Activated naive CD8-positive, alpha-beta T cell treated with anti-CD3 and anti-CD28 coated beads for 36 hours (primary cell): ENCODE results near the gene HCN2. TPM values are rescaled to one million over a fixed set of nuclear protein-coding genes. Genes with fewer than 3 reads are reported as not detected.

Experiments used
- DNase-seq: peaks from one replicate; pipeline ENCODE4 v3.0.0; 2021
- H3K27ac Mint-ChIP-seq: one replicate; pipeline ENCODE4 v1.8.0; 2022; ENCODE audit warnings: mild to moderate bottlenecking, moderate library complexity, mixed read lengths
- H3K27me3 Mint-ChIP-seq: one replicate; pipeline ENCODE4 v1.8.0; 2022; ENCODE audit warnings: mild to moderate bottlenecking, mixed read lengths
- H3K36me3 Mint-ChIP-seq: one replicate; pipeline ENCODE4 v1.8.0; 2021; ENCODE audit warnings: mild to moderate bottlenecking, mixed read lengths
- H3K4me1 Mint-ChIP-seq: one replicate; pipeline ENCODE4 v1.8.0; 2021; ENCODE audit warnings: mixed read lengths
- H3K4me3 Mint-ChIP-seq: one replicate; pipeline ENCODE4 v1.8.0; 2022; ENCODE audit warnings: mild to moderate bottlenecking, moderate library complexity, mixed read lengths
- H3K9me3 Mint-ChIP-seq: one replicate; pipeline ENCODE4 v1.8.0; 2022; ENCODE audit warnings: mixed read lengths
- total RNA-seq, 2 experiments: library from RNA; stranded (reverse); gene quantifications; one replicate each; pipeline ENCODE4 v1.2.3, GENCODE V29; 2021

Gene HCN2
- total RNA-seq, 2 experiments from 2014 or later = 0.31 to 0.34 TPM

- no peaks in the 10 kb centered on the region for H3K27me3 Mint-ChIP-seq
- no peak for DNase-seq
- peaks cover 15% of the 10 kb centered on the region for H3K4me1 Mint-ChIP-seq
- no peaks in the 10 kb centered on the region for H3K9me3 Mint-ChIP-seq
- H3K27ac Mint-ChIP-seq = no peak overlapping the region
- peaks cover 10% of the 10 kb centered on the region for H3K36me3 Mint-ChIP-seq
- no peak overlapping the region for H3K4me3 Mint-ChIP-seq
Measured at GRCh38 chr19:651114-651818, 61.6 kb downstream of the HCN2 start.

DNA sequence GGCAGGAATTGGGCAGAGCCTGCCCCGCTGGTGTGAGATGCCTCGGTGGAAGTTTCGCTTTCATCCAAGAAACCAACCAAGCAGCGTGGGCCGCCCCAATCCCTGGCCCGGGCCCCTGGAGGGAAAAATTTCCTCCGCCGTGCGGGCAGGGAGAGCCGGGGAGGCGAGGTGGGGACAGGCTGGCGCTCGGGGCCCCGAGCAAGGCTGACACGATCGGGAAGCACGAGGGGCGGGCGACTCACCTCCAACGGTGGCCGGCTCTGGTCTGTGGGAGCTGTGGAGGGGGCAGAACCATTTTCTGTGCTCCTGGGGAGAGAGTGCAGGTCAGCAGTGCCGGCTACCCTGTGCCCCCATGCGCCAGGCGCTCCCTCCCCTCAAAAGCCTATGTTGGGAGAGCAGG, 62.3 kb downstream of the HCN2 start:
- H3K27me3 Mint-ChIP-seq = no peaks in the 10 kb centered on the region
- H3K36me3 Mint-ChIP-seq = peaks cover 10% of the 10 kb centered on the region
- H3K9me3 Mint-ChIP-seq = no peaks in the 10 kb centered on the region
- no peak overlapping the region for H3K4me3 Mint-ChIP-seq
- H3K27ac Mint-ChIP-seq = no peak overlapping the region
- H3K4me1 Mint-ChIP-seq = peaks cover 15% of the 10 kb centered on the region
- DNase-seq = no peak

DNA sequence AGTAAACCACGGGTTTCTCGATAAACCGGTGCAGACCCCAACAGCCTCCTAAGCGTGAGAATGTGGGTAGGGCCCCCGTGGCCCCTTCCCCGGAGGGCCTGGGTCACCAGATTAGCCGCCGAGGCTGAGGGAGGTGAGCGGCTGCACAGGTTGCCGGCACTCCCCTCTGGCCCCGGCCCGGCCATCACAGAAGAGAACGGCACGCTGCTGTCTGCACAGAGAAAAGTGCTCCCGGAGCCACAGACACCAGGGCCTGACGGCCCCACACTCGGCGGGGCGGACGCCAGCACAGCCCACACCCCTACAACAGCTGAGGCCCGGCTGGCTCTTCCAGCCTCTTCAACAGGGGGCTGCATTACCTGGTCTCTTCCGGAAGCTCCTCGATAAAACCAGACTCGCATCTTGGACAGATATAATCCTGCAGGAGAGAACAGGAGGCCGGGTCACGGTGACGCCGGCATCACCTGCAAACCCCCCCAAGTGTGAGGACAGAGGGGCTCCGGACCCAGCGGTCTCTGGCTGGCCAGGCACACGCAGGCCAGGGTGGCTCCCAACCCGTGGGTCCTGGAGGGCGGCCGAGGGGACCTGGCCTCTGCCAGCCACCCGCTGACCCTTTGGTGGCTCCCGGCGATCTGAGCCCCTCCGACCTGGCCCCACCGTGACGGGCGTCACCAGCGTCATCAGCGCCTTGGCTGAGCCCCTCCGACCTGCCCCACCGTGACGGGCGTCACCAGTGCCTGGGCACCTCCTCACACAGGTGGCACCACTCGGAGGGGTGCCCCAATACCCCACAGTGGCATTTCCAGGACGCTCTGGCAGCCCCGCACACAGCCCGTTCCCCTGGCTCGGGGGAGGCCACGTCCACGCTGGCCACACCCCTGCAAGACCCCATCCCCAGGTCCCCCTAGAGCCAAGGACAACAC, 63.0 kb downstream of the HCN2 start:
- Mint-ChIP-seq H3K27ac (no peak overlapping the region), H3K4me1 (peaks cover 15% of the 10 kb centered on the region), H3K9me3 (no peaks in the 10 kb centered on the region), H3K36me3 (peaks cover 10% of the 10 kb centered on the region), H3K4me3 (no peak overlapping the region), H3K27me3 (no peaks in the 10 kb centered on the region)
- DNase-seq = no peak

- Mint-ChIP-seq H3K4me3 (no peak overlapping the region), H3K4me1 (peaks cover 15% of the 10 kb centered on the region), H3K9me3 (no peaks in the 10 kb centered on the region), H3K27ac (no peak overlapping the region), H3K27me3 (no peaks in the 10 kb centered on the region), H3K36me3 (peaks cover 8% of the 10 kb centered on the region)
- no peak for DNase-seq
Measured at GRCh38 chr19:653425-653824, 63.7 kb downstream of the HCN2 start.

- no peak overlapping the region for H3K4me3 Mint-ChIP-seq
Measured at GRCh38 chr19:655691-656090, 66.0 kb downstream of the HCN2 start.

DNA sequence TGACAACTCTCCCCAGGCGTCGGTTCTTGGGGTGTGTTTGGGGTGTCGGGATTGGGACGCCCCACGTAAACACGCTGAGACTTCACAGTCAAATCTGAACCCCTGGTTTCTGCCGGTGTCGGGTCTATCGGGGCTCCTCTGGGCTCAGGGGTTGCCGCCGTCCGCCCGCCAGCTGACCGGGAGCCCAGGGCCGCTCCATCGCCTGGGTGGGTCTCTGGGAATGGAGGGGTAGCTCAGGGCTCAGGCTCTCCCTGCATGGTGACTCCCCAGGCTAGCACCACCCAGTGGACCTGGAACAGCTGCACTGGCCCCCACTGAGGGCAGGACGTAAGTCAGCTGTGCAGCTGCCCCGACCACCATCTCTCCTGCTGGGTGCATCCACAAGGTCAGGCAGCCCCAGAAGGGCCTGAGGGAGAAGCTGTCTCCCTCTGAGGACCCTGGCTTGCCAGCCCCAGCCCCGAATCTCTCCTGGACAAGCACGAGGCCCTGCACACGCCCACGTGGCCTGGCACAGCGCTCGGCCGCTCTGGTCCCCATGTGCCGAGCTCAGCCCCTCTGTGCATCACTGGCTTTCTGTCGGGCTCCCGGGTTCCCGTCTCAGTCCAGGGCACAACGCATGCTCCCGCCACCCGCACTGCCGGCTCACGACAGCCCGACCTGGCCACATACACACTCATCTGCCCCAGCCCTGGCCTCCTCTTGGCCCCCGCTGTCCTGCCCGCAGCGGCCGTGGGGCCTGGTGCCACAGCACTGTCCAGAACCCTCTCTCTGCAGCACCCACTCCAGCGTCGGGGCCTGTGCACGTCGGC, 67.3 kb downstream of the HCN2 start:
- H3K4me3 Mint-ChIP-seq = no peak overlapping the region
- H3K36me3 Mint-ChIP-seq = peaks cover 26% of the 10 kb centered on the region
- peaks cover 28% of the 10 kb centered on the region for H3K4me1 Mint-ChIP-seq
- no peak overlapping the region for H3K27ac Mint-ChIP-seq
- H3K9me3 Mint-ChIP-seq = no peaks in the 10 kb centered on the region
- DNase-seq = no peak
- H3K27me3 Mint-ChIP-seq = no peaks in the 10 kb centered on the region

More at GRCh38 chr19:655691-656090, 66.0 kb downstream of the HCN2 start:
- no peak overlapping the region for H3K27ac Mint-ChIP-seq
- H3K4me1 Mint-ChIP-seq = peaks cover 27% of the 10 kb centered on the region
- peaks cover 14% of the 10 kb centered on the region for H3K36me3 Mint-ChIP-seq
- H3K27me3 Mint-ChIP-seq = no peaks in the 10 kb centered on the region
- no peak for DNase-seq
- no peaks in the 10 kb centered on the region for H3K9me3 Mint-ChIP-seq

GRCh38 chr19:657611-658010, 67.9 kb downstream of the HCN2 start:
- Mint-ChIP-seq H3K27me3 (no peaks in the 10 kb centered on the region), H3K9me3 (no peaks in the 10 kb centered on the region), H3K4me3 (no peak overlapping the region), H3K4me1 (peaks cover 28% of the 10 kb centered on the region), H3K27ac (no peak overlapping the region), H3K36me3 (peaks cover 28% of the 10 kb centered on the region)
- no peak for DNase-seq

DNA sequence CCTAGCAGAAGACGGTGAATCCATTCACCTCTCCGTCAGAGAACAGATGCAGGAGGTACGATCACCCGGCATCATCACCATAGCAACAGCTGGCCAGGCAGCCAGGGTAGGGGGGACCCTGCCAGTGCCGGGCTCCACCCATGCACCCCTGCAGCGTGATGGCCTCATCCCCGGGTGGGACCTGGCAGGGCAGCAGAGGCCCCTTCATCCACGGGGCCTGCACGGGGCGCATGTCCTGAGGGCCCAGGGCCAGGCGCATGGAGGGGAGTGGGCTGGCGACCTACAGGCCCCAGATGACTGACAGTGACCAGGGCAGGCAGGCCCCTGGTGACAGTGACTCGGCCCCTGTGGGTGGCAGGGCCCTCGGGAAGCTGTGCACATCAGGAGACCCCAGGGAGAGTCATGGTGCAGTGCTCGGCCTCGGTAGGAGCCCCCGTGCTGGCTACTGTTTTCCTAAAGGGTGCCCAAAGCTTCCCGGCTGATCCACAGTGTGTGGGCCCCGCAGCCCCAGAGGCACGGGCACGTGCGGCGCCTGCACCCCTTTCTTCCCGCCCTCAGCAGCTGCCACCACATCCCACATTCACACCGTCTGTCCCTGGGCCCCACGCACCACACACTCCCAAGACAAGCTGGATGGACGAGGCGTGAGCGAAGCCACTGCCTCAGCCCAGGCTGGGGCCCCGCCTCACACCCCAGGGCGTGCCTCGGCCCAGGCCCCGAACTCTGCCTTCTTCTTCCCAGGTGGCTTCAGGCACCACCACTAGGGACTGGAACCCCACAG, 68.6 kb downstream of the HCN2 start:
- Mint-ChIP-seq H3K4me3 (peak overlapping the region; percentile 18), H3K27ac (no peak overlapping the region), H3K27me3 (no peaks in the 10 kb centered on the region), H3K36me3 (peaks cover 28% of the 10 kb centered on the region), H3K9me3 (no peaks in the 10 kb centered on the region), H3K4me1 (peaks cover 28% of the 10 kb centered on the region)
- no peak for DNase-seq

- Mint-ChIP-seq H3K9me3 (no peaks in the 10 kb centered on the region), H3K4me3 (peak overlapping the region; percentile 99), H3K36me3 (peaks cover 28% of the 10 kb centered on the region), H3K27ac (peak overlapping the region; percentile 97), H3K4me1 (peaks cover 34% of the 10 kb centered on the region), H3K27me3 (no peaks in the 10 kb centered on the region)
- DNase-seq = no peak
Measured at GRCh38 chr19:658916-659839, 69.5 kb downstream of the HCN2 start.

DNA sequence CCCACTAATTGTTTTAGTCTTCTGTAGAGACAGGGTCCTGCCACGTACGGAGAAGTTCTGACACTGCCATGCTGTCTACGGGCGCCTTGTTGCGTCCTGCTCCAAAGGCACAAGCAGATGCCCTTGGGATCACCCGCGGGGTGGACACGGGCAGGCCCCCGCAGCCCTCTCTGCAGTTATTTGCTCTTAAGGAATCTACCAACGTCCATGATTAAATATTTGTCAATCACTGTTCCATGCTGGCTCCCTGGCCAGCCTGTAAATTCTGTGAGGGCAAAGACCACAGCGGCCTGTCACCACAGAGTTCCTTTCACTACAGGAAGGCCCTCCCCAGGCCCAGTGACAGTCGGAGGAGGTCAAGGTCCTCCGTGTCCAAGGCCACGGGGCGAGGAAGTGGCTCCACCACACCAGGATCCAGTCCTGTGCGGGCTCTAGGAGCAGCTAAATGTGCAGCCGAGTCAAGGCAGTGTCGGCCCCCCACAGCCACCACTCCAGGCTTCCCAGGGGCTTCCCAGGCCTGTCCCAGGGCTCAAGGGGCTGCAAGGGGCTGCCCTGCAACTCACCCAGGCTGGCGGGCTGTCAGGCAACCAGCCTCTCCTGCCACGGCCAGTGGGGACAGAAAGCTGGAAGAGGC, 71.2 kb downstream of the HCN2 start:
- H3K27me3 Mint-ChIP-seq = no peaks in the 10 kb centered on the region
- peaks cover 24% of the 10 kb centered on the region for H3K36me3 Mint-ChIP-seq
- no peaks in the 10 kb centered on the region for H3K9me3 Mint-ChIP-seq
- peaks cover 22% of the 10 kb centered on the region for H3K4me1 Mint-ChIP-seq
- no peak for DNase-seq
- peak overlapping the region; percentile 97 for H3K27ac Mint-ChIP-seq
- H3K4me3 Mint-ChIP-seq = peak overlapping the region; percentile 99

DNA sequence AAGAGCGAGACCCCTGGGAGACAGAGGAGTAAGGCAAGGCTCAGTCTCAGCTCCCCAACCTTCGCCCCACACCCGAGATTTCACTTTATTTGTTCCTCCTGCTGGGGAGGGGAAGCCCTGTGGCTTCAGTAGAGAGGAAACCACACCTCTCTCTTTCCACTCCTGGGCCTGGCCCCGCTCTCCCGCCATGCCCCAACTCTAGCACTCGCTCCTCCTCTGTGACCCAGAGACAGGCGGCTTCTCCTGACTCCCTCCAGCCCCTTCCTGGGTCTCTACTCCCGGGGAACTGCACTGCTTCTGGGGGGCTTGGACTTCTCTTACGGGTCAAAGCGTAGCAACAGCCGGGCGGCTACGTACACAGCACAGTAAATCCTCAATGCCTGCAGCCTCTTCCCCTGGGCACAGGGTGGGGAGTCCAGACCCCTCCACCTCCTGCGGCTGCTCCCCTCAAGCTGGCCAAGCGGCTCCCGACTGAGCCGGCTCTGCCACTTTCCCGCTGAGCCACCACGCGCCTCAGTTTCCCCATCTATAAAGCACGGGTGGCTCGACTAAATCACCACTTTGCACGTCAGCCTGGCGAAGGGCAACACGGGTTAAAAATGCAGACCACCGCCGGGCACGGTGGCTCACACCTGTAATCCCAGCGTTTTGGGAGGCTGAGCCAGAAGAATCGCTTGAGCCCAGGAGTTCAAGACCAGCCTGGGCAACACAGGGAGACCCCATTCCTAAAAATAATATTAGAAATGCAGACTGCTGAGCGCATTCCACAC, 71.9 kb downstream of the HCN2 start:
- Mint-ChIP-seq H3K9me3 (no peaks in the 10 kb centered on the region), H3K4me1 (peaks cover 19% of the 10 kb centered on the region), H3K36me3 (peaks cover 24% of the 10 kb centered on the region), H3K4me3 (peak overlapping the region; percentile 99), H3K27ac (peak overlapping the region; percentile 97), H3K27me3 (no peaks in the 10 kb centered on the region)
- DNase-seq = peak; percentile 77

GRCh38 chr19:662207-662961, 72.7 kb downstream of the HCN2 start:
- Mint-ChIP-seq H3K27ac (peak overlapping the region; percentile 97), H3K27me3 (no peaks in the 10 kb centered on the region), H3K36me3 (peaks cover 24% of the 10 kb centered on the region), H3K4me1 (peaks cover 19% of the 10 kb centered on the region), H3K4me3 (peak overlapping the region; percentile 99), H3K9me3 (no peaks in the 10 kb centered on the region)
- DNase-seq = peak; percentile 80
